ENCODE results near the gene EXD1.

GRCh38 chr15:41161336-41161735 lies 69.2 kb downstream of the EXD1 start:
- TF ChIP-seq POLR2A (IDR thresholded peaks at IDR 0.05) (no peak), CTCF (IDR thresholded peaks at IDR 0.05) (no peak)
